ENCODE results near the gene IQCE.
"Not testable (repeated sequence)": the region's sequence is repeated elsewhere in the genome, so short reads cannot be mapped to it uniquely, and the experiment has no call there.

Gene IQCE

DNA sequence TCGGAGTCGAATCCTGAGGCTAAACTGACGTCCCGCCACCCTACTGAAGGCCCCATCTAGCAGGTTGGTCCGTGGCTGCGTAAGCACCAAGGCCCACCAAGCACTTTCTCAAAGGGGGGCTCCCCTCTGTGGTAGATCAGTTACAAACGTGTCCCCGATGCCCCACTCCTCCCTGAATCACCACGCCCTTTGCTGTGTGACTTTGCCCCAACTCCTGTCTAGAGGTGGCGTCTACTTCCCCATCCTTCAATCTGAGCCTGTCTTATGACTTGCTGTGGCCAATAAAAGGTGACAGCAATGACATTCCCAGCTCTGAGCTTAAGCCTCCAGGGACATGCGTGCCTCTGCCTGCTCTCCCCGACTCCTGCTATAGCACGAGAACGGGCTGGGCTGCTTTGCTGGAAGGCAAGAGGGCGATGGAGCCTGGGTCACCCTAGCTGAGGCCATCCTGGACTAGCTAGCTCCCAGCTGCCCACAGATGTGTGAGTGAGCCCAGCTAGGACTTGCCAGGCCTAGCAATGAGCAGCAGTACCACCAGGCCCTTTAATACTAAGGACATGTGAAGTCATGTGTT is 26.5 kb upstream of the IQCE start:
- not testable (repeated sequence) for DNase-seq (ENCODE audit: low read depth, low spot score)

DNA sequence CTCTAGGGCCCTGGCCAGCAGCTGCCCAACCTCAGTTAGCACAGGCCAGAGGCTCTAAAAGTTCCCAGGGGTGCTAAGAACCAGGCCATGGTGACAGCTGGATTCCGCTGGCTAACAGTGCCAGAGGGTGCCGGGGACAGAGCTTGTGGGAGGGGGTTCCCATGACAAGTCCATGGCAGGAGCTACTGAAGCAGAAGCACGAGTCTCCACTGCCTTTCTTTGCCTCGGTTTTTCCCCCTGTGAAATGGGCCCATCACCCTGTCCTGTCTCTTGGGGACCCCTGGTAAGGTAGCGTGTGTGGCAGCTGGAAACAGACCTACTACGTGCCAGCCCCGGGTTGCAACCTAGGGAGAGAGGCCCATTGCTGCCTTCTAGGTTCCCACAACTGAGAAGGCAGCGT is 26.0 kb upstream of the IQCE start:
- not testable (repeated sequence) for DNase-seq (ENCODE audit: low read depth, low spot score)

DNA sequence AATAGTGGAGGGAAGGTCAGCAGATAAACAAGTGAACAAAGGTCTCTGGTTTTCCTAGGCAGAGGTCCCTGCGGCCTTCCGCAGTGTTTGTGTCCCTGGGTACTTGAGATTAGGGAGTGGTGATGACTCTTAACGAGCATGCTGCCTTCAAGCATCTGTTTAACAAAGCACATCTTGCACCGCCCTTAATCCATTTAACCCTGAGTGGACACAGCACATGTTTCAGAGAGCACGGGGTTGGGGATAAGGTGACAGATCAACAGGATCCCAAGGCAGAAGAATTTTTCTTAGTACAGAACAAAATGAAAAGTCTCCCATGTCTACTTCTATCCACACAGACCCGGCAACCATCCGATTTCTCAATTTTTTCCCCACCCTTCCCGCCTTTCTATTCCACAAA is 25.2 kb upstream of the IQCE start:
- DNase-seq (ENCODE audit: low read depth, low spot score): not testable (repeated sequence)

DNA sequence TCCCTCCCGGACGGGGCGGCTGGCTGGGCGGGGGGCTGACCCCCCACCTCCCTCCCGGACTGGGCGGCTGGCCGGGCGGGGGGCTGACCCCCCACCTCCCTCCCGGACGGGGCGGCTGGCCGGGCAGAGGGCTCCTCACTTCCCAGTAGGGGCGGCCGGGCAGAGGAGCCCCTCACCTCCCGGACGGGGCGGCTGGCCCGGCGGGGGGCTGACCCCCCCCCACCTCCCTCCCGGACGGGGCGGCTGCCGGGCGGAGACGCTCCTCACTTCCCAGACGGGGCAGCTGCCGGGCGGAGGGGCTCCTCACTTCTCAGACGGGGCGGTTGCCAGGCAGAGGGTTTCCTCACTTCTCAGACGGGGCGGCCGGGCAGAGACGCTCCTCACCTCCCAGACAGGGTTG is 24.6 kb upstream of the IQCE start:
- not testable (repeated sequence) for DNase-seq (ENCODE audit: low read depth, low spot score)

DNA sequence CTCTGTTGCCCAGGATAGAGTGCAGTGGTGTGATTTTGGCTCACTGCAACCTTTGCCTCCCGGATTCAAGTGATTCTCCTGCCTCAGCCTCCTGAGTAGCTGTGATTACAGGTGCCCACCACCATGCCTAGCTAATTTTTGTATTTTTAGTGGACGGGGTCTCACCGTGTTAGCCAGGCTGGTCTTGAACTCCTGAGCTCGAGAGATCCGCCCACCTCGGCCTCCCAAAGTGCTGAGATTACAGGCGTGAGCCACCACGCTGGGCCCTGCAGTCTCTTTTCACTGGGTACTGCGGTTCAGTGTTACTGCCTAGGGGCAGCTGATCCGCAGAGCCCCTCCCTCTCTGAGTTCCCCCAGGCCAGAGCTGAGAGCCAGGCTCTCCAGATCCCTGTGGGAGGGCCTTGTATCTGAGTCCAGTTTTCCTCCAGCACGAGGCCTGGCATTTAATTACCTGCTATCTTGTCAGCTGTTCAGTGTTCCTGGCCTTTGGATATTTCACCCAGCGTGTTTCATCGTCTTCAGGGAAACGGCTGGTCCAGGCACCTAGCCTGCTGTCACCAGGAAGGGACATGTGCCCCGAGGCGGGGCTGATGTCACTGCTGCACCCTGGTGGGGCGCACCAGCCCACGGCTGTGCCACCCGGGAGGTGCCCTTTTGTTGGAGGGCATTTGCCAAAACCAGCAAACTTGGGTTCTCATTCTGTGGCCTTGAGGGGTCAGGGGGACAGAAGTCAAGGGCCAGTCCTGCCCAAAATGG is 22.7 kb upstream of the IQCE start:
- DNase-seq (ENCODE audit: low read depth, low spot score): not testable (repeated sequence)

DNA sequence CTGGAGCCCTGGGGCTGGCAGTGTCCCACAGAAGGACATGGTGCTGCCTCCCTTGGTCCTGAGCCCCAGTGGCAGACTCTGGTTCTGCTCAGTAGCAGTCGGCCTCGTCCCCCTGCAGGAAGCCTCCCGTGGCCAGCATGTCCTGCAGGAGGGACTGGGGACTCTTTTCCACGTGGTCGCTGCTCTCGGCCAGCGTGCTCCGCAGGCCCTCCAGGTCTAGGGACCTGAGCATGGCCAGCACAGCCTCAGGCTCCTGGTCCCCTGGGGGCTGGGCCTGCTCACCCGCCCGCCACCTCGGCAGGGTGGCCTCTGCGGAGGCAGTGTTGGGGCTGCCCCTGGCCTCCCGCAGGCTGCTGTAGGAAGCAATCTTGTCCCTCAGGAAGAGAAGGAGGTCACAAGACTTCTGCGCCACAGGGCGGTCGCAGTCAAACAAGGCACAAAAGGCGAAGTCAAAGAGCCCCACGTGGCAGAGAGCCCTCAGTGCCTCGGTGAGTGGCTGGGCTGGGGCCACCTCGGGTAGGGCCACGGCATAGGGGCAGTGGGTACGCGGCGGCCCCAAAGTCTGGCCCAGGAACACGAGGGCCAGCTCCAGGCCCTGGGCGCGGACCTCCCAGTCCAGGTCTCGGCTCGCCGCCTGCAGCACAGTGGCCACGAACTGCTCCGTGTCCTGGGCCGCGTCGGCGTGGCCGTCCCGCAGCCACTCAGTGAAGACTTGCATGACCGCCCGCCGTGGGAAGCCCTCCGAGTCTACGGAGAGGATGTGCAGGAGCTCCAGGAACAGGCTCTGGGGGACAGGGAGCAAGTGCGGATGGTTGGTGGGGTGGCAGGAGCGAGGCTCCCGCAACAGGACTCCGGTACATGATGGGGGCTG is 20.6 kb upstream of the IQCE start:
- no peak for DNase-seq (ENCODE audit: low read depth, low spot score)

DNA sequence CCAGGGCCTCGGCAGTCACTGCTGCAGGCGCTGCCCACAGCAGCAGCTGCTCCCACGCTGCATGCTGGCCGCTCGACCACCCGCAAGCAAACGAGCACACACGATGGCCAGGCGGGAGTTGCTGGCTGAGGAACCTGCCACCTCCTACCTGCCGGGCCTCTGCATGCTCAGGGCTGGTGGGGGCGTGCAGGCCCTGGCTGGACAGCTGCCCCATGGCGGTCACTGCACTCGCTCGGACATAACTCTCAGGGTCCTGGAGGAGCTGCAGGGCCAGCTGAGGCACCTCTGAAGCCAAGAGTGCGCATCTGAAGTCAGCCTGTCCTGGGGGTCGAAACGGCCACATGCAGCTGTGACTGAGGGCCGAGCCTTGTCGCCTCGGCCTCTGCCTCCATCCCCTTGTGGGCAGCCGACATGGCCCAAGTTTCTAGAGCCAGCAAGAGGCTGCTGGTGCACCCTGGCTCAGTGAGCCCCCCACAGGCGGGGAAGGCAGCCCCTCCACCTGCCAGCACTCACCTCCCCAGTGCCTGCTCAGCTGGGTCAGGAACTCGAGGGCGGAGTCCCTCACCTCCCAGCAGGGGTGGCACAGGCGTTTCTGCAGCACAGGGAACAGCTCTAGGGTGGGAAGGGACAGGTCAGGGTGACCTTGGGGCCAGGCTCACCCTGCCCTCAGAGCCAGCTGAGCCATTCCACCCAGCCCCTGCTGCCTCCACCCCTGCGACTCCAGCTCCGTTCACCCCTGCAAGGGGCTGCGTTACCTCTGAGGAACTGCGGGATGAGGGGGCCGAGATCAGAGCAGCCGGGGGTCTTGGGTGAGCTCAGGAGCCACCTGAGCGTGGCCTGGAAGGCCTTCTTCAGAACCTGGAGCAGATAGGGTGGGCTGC is 19.5 kb upstream of the IQCE start:
- no peak for DNase-seq (ENCODE audit: low read depth, low spot score)

DNA sequence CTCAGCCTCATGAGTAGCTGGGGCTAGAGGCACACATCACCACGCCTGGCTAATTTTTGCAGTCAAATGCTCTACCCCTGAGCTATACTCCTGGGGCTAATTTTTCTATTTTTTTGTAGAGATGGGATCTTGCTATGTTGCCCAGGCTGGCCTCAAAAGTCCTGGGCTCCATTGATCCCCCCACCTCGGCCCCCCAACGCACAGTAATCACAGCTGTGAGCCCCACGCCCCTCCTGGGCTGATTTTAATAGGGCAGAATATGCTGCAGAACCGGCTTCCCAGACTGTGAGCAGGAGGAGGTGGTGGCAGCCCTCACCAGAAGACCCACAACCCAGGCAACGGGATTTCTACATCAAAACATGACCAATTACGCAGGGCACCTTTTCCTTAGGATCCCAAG is 18.6 kb upstream of the IQCE start:
- DNase-seq (ENCODE audit: low read depth, low spot score): no peak

DNA sequence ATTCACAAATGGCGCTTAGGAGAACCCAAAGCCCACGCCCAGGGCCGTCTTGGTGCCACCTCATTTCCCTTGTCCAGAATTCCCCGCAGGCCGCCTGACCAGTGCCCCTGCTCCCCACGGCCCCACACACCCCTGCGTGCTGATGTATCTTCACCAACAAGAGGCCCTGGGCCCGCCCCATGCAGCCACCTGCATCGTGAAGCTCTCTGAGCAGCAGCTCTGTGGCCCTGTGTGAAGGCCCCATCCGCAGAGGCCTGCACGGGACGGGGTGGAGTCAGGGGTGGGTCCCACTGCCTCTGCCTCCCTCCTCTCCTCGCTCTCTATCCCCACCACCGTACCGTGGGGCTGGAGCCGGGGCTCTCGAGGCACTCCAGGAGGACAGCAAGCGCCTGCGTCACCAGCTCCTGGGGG is 18.1 kb upstream of the IQCE start:
- no peak for DNase-seq (ENCODE audit: low read depth, low spot score)

DNA sequence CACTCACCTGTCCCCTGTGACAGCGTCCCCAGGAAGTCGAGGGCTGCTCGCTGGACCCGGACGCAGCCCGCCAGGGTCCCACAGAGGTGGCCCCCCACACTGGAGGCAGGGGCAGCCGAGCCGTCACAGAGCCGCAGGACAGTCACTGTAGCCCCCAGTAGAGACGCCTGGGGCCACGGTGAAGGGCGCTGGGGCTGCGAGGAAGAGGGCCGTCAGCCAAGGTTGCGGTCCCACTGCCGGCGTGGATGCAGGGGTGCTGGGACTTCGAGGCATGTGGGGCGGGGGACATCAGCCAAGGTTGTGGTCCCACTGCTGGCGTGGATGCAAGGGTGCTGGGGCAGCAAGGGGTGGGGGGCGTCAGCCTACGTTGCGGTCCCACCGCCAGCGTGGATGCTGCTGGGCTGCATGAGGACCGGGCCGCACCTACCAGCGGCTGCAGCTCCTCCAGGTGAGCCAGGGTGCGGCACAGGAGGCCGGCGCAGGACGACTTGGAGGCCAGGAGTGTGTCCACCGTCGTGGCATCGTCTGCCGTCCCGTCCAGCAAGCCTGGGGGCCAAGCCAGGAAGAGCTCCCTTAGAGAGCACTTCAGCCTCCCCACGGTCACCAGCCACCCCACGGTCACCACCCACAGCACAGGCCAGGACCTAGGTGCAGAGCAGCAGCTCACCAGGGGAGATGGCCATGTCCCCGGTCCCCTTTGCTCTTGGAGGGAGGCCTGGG is 17.3 kb upstream of the IQCE start:
- no peak for DNase-seq (ENCODE audit: low read depth, low spot score)

DNA sequence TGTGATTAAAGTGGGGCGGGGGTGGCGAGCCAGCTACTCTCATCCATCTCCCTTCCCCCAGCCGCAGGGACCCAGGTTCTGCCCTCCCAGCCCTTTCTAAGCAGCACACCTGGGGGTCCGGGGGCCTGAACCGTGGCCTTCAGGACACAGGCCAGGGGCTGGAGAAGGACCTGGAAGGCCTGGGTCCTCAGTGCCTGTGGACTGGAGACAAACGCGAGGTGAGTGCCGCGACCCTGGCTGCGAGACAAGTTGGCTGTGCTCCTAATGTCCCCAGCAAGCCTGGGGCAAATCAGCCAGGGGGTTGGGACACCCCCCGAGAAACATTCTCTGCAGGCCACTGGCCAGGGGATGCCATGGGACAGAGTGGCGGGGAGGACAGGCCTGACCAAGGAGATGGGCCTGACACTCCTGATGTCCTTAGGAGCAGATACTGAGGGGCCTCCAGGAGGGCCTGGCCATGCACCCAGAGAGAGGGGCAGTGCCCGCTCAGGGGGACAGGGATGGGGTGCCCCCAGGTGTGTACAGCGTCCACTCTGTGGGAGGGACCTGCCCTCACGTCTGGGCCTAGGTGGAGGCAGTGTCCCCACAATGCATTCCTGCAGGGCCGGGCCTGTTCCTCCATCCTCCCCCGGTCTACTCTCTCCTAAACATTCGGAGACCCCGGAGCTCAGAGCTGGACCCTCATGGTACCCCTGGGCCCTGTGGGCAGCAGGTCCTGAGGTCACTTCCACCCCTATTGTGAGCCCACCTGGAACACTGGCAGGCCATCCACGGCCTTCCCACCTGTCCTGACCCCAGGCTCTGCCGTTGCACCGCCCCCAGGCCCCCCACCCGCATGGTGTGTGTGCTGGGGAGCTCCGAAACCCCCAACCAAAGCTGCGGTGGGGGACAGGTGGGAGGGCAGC is 16.5 kb upstream of the IQCE start:
- no peak for DNase-seq (ENCODE audit: low read depth, low spot score)

DNA sequence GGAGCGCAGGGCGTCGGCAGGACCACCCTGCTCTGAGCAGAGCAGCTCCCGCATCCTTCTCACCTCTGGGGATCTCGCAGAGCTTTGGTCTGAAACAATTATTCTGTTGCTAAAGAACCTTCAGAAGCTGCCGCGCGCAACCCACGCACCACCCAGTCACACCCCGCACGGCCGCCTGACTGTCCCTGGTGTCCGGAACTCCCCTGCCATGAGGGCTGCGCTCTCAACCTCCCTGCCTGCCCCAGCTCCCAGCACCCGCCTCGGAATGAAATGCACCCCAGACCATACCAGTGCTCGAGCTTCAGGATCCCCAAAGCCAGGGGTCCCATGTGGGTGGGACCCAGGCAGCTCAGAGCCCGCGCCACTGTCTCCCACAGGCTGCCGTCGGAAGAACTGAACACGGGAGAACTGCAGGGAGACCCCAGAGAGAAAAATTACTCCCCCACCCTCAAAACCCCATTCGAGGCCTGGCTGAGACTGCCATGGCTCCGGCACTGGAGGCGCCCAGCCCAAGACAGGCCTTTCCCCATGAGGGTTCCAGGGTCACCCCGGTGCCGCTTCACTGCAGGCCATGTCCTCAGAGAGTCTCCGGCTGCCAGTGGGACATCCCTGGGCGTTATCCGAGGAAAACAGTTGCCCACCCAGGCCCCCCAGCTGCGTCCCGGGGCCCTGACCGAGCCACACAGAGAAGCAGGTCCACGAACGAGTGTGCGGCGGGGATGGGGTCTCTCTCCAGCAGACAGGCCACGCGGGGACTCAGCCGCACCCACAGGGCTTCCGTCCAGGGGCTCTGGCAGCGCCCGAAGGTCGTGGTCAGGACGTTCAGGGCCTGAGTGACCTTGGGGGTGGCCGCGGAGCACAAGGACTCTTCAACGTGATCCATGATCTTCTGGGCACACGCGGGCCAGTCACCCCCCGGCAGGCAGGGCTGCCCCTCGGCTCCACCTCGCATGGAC is 15.6 kb upstream of the IQCE start:
- DNase-seq (ENCODE audit: low read depth, low spot score): no peak

DNA sequence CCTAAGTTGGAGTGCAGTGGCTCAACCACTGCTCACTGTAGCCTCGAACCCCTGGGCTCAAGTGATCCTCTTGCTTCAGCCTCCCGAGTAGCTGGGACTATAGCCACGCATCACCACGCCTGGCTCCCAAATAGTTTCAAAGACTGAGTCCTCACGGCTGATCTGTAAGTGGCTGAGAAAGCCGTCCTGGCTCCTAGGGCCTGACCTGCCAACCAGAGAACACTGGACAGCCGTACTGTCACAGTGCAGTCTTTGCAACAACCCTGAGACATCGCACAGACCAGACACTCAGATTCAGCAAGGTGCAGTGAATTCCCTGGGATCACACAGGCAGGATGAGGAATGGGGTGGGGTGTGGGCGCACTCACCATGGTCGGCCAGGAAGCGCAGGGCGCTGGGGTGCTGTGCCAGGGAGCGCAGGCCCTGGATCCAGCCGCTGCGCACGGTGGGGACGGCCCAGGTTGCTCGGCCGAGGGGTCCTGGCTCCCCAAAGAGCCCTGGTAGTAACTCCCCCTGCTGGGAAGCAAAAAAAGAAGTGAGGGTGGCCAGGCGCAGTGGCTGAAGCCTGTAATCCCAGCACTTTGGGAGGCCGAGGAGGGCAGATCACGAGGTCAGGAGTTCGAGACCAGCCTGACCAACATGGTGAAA is 14.1 kb upstream of the IQCE start:
- DNase-seq (ENCODE audit: low read depth, low spot score): no peak

DNA sequence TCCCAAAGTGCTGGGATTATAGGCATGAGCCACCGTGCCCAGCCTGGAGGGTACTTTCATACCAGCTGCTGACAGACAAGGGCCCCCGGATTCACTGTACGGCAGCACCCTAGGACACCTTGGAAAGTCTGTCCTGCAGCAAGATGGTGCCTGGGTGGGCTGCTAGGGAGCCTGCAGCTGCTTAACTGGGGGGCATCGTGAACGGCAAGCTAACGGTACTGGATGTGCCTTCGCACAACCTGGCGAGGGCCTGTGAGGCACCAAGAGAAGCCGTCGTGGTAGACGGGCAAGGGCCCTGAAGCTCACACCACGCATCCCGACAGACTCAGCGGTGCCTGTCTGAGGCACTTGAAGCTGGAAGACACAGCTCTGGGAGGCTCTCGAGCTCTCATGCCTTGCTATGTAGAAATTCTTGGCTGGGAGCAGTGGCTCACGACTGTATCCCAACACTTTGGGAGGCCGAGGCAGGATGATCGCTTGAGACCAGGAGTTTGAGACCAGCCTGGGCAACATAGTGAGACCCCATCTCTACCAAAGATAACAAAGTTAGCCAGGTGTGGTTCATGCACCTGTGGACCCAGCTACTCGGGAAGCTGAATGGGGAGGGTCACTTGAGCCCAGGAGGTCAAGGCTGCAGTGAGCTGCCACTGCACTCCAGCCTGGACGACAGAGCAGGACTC is 12.9 kb upstream of the IQCE start:
- no peak for DNase-seq (ENCODE audit: low read depth, low spot score)

DNA sequence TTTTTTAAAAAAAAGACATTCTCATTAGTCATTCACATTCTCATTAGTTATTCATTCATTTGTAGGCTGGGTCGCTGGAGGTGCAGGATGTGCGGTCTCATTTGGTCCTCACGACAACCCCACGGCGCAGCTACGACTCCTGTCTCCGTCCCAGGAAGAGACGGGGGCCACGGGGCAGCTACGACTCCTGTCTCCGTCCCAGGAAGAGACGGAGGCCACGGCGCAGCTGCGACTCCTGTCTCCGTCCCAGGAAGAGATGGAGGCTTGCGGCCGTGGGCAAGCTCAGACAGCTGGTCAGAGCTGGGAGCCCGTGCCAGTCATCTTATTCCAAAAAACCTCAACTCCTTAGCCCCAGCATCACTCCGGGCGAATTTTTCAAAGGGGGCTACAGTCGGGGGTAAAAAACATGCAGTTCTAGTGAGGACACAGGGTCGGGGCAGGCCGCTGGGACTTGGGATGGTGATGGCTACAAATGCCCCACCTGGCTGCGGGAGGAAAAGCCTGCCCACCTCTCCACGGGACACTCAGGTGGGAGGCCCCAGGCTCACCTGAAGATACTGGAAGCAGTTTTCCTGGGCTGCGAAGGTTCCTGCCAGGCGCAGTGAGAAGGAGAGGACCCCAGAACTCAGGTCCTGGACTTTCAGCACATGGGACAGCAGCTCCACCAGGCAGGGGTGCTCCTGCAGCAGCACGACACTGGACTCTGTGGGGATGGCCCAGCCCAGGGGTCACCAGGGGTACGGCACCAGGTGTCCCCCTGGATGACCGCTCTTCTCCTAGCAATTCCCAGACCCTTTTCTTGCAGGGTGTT is 11.8 kb upstream of the IQCE start:
- DNase-seq (ENCODE audit: low read depth, low spot score): no peak

DNA sequence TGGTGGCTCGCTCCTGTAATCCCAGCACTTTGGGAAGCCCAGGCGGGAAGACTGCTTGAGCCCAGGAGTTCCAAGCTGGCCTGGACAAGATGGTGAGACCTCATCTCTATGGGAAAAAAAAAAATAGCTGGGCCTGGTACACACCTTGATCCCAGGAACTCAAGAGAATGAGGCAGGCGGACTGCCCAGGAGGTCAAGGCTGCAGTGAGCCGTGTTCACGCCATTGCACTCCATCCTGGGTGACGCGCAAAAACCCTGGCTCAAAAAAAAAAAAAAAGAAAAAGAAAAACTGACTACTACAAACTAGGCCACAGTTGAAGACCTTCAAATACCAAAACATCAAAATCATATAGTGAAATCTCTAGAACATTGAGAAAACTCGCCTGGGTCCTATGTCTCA is 7.4 kb upstream of the IQCE start:
- no peak for DNase-seq (ENCODE audit: low read depth, low spot score)

DNA sequence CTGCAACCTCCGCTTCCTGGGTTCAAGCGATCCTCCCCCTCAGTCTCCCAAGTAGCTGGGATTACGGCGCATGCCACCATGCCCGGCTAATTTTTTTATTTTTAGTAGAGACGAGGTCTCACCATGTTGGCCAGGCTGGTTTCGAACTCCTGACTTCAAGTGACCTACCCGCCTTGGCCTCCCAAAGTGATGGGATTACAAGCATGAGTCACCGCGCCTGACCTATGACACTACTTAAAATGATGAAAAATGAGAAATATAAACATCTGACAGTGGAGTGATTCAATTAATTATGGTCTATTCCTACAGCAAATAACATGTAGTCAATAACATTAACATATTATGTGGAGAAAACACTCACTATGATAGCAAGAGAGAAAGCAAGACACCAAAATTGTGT is 5.7 kb upstream of the IQCE start:
- no peak for DNase-seq (ENCODE audit: low read depth, low spot score)
